GM11168 (cell line): ENCODE results near the gene NFE2.

Experiments
- in situ Hi-C: fragments of 300-500 bp; cut with MboI; formaldehyde crosslinking; loops from one replicate; pipeline ENCODE4 v1.12.0; 2022; ENCODE audit warnings: low sequenced_read_pairs; ENCODE audit not compliant: unreplicated experiment

The NFE2 gene

GRCh38 chr12:54311051-54311450 lies 10.2 kb upstream of the NFE2 start:
- in situ Hi-C loops: no loop called here

GRCh38 chr12:54306925-54307741 lies 6.3 kb upstream of the NFE2 start:
- in situ Hi-C loops: no loop called here

GRCh38 chr12:54304187-54304810 lies 3.5 kb upstream of the NFE2 start:
- in situ Hi-C loops: no loop called here

DNA sequence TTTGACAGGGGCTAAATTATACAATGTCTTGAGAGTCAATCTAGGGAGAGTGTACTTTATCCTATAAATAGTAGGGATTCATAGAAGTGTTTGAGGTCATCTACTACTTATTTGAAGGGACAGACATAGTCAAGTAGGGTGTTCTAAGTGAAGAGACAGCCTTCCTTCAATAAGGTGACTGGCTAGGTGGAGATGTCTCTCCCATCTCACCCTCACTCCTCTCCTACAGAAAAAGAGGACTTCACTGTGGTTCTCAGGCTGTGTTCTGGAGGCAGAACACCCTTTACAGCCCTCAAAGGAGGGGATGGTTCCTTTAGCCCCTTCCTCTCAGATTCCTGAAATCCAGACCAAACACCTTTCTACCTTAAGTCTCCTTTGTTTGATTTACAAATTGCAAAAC lies 2.8 kb upstream of the NFE2 start:
- in situ Hi-C loops: no loop called here

DNA sequence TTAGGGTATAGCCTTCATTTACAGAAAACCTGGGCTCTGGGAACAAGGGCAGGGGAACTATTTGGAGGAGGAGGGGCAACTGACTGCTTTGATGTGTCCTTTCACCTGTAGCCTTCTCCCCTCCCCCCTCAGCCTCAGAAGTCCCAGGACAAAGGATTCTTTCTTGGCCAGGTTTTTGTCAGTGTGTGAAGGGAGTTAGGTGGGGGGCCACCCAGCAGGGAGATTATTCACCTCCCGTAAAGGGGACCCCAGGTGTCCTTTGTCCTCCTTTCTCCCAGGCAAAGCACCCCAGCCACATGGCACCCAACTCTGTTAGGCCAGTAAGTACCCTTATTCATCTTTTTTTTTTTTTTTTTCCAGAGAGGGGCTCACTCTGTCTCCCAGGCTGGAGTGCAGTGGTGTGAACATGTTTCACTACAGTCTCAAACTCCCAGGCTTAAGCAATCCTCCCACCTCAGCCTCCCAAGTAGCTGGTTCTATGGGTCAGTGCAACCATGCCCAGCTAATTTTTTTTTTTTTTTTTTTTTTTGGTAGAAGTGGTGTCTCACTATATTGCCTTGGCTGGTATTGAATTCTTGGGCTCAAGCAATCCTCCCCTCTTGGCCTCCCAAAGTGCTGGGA lies 723 bp upstream of the NFE2 start:
- in situ Hi-C loops: no loop called here

DNA sequence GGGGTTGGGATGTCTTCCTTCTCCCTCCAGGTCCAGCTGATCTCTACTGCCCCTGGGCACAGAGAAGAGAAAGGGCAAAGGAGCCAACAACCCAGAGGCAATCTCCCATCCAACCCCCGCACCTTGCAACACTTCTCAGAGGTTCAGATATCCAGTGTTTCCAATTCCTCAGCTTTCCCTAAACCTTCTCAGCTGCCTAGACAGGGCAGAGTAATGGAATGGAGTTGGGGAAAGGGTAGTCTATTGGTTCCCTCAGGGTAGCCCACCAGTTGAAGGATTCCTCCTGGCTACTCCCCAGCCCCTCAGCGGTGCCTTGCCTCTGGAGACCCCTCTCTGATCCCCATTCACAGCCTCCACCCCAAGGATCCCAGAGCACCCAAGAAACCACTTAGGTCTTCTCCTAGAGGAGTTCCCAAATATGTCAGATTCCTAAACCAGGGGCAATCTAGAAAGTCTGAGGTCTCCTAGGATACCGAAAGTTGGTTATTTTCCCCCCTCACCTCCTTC lies 537 bp downstream of the NFE2 start:
- in situ Hi-C loops: no loop called here

- in situ Hi-C loops: no loop called here
Measured at GRCh38 chr12:54299515-54300224, 1.1 kb downstream of the NFE2 start.

DNA sequence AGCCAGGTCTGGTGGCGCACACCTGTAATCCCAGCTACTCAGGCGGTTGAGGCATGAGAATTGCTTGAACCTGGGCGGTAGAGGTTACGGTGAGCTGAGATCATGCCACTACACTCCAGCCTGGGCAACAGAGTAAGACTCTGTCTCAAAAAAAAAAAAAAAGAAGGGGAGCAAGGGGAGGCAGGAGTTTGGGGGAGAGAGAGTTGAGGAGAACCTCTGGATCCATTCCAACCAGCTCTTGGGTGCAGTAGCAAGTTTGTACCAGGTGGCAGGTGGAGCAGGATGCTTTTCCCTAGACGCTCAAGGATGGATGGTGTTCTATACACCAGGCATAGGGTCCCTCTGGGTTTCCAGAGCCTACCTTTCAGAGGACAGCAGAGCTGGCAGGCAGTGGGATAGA lies 1.9 kb downstream of the NFE2 start:
- in situ Hi-C loops: no loop called here

GRCh38 chr12:54296393-54297099 lies 4.3 kb downstream of the NFE2 start:
- in situ Hi-C loops: no loop called here

GRCh38 chr12:54294953-54295566 lies 5.8 kb downstream of the NFE2 start:
- in situ Hi-C loops: loop anchor here (5.0 kb wide), 1 partner anchor 67 kb away; the partner anchor contains the start of gene GPR84

DNA sequence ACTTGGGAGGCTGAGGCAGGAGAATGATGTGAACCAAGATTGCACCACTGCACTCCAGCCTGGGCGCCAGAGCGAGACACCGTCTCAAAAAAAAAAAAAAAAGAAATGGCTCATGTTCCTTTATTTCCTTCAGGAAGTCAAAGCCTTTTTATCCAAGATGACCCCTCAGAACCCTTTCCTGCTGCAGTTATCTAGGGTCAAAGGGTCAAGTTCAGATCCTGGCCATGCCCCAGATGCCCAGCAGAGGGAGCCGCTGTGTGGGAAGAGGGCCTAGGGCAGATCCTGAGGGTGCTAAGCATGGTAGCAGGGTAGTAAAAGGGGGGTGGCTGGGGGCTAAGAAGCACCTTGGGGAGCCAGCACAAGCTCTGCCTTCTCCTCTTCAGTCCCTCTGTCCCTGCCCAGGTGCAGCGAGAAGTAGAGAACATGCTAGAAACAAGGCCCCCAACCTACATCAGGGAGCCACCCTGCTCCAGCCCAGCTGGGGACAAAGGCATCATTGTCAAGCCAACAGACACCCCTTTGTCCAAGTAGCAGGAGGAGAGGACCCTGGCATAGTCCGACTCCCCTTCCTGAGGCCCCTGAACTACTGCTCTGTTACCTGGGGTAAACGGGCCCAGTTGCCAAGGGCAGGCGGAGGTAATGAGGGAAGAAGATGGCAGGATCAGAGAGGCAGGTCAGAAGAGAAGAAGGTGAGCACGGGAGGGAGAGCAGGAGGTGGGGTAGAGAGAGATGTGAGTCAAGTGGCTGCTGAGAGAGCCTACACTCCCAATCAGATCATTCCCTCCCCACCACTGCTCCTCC lies 6.5 kb downstream of the NFE2 start:
- in situ Hi-C loops: loop anchor here (5.0 kb wide), 1 partner anchor 68 kb away; the partner anchor contains the start of gene GPR84

DNA sequence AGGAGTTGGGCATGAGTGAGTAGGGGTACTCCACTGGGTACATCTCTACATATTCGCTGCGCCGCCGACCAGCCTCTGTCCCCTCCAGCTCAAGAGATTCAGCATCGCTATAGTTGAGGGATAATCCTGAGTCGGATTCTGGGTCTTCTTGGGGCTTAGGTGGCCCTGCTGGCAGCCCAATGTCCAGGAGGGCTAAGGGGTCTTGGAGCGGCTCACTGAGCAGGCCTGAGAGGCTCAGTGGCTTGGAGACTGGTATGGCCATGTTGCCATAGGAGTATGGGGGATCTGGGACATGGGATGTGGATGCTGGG lies 7.9 kb downstream of the NFE2 start:
- in situ Hi-C loops: loop anchor here (5.0 kb wide), 1 partner anchor 69 kb away; the partner anchor contains the start of gene GPR84

DNA sequence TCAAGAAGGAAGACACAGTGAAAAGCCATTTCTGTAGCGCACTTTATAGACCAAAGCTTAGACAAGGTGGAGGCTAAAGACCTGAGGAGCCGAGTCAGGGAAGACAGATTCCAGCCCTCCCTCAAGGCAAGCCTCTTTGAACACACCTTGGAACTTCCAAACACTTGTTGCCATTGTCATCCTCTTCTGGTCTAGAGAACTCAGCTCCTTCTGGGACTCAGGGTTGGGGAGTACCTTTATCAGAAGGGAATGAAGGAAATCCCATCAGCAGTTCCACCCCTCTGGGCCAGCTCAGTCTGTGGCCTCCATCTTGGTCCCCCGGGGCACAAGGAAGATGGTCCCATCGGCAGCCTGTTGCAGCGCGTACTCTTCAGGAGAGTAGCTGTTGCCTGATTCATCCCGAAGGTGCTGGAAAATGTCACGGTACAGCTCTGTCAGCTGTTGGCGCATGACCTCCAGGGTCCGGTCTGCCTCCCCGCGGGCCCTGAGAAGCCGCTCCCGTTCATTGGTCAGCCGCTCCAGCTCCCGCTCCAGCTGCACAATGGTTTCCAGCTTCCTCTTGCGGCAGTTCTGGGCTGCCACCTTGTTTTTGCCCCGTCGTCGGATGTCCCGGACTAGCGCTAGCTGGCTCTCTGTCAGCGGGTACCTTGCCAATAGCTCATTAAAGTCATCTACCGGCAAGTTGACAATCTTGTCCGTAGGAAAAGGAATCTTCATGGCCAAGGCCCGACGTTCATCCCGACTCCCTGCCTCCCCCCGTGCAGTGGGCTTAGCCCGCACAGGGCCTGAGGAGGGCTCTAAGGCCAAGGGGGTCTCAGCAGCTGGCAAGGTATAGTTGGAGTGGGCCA lies 8.5 kb downstream of the NFE2 start:
- in situ Hi-C loops: loop anchor here (5.0 kb wide), 1 partner anchor 70 kb away; the partner anchor contains the start of gene GPR84

- in situ Hi-C loops: no loop called here
Measured at GRCh38 chr12:54287261-54288157, 13.3 kb downstream of the NFE2 start.

DNA sequence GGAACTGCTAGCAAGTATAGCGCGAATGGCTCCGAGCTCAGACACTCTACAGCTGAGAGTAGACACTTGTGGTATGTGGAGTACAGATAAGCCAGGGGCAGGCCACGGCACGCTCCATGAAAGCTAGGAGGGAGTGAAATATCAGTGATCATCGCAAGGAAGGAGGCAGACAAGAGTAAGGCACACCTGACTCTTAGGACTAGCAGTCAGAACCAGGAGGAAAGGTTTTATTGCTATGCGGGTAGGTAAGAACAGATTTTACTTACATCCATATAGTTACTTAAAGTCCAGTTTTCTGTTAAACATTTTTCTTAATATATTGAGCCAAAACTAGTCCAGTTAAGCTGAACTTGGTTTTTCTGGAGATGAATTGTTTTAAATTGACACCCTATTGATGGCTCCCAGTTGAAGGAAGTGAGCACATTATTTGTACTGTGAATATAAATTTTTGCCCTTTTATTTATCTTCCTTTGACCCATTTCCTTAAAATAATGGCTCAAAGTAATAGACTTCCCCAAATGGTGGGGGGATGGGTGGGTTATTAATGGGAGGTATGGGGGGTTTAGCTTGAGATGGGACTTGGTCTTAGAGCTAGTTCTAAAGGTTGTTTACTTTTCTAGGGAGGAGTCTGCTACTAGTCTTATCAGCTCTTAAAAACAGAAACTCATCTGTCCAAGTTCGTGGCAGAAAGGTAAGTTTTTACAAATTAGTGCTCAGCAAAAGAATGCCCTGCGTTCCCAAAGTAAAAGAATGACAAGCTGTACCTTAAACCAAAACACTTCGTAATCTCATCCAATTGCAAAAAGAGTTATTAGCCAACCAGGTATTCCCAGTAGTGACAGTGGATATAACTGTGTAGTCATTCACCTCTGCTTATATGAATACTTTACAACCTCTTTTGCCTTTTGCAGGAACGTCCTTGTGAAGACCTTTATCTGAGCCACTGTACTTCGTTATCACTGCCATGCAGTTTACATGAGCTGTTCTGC lies 14.5 kb downstream of the NFE2 start:
- in situ Hi-C loops: no loop called here
